Osteoblast (primary cell): Measurements from ENCODE around the gene TXLNB. TPM values are rescaled to one million over a fixed set of nuclear protein-coding genes. Genes with fewer than 3 reads are reported as not detected.

Experiments
- DNase-seq: peaks from one replicate; pipeline ENCODE4 v3.0.0; 2011; ENCODE audit warnings: low spot score, mixed read lengths; ENCODE audit not compliant: insufficient read length; ENCODE audit errors: missing footprints
- H2AFZ ChIP-seq: 2 replicates; pipeline ENCODE4 v1.6.0; 2011; ENCODE audit warnings: mild to moderate bottlenecking, low read length
- H3K27ac ChIP-seq: 2 replicates; pipeline ENCODE4 v1.5.1; 2011; ENCODE audit warnings: mild to moderate bottlenecking, low read depth, low read length, moderate library complexity
- H3K27me3 ChIP-seq: 2 replicates; pipeline ENCODE4 v1.6.0; 2012; ENCODE audit warnings: mild to moderate bottlenecking, control low read depth, inconsistent platforms, low read length, moderate library complexity; ENCODE audit not compliant: insufficient read depth
- H3K36me3 ChIP-seq: 2 replicates; pipeline ENCODE4 v1.5.1; 2011; ENCODE audit warnings: mild to moderate bottlenecking, low read length, control low read depth, moderate library complexity; ENCODE audit not compliant: insufficient read depth
- H3K4me1 ChIP-seq: 2 replicates; pipeline ENCODE4 v1.5.1; 2011; ENCODE audit warnings: mild to moderate bottlenecking, low read length, control low read depth, moderate library complexity; ENCODE audit not compliant: insufficient read depth
- H3K4me2 ChIP-seq: 2 replicates; pipeline ENCODE4 v1.6.0; 2011; ENCODE audit warnings: mild to moderate bottlenecking, low read length; ENCODE audit not compliant: insufficient read depth
- H3K4me3 ChIP-seq: fragments of 200-600 bp; sonication (generic); 3 replicates; pipeline ENCODE4 v1.5.1; 2012; ENCODE audit warnings: mild to moderate bottlenecking, low read length, inconsistent platforms; ENCODE audit not compliant: insufficient read depth
- H3K79me2 ChIP-seq: 2 replicates; pipeline ENCODE4 v1.6.0; 2012; ENCODE audit warnings: mild to moderate bottlenecking, low read length, control low read depth, inconsistent platforms; ENCODE audit not compliant: insufficient read depth
- H3K9me3 ChIP-seq: 2 replicates; pipeline ENCODE4 v1.5.1; 2011; ENCODE audit warnings: low read depth, low read length, control low read depth
- H4K20me1 ChIP-seq: 2 replicates; pipeline ENCODE4 v1.6.0; 2012; ENCODE audit warnings: mild to moderate bottlenecking, low read length, control low read depth; ENCODE audit not compliant: insufficient read depth
- CTCF ChIP-seq: IDR thresholded peaks from 2 replicates; pipeline ENCODE4 v1.5.1; 2011; ENCODE audit warnings: mild to moderate bottlenecking, low read depth, low read length, moderate library complexity; ENCODE audit errors: extremely low read depth
- total RNA-seq: library from RNA; depleted of rRNA; stranded (reverse); fragments of >200 nt; gene quantifications from 2 replicates; pipeline ENCODE4 v1.2.3, GENCODE V29; 2012

TXLNB gene
- 0.59 and 1.8 TPM in 2 replicates for total RNA-seq

- TF ChIP-seq CTCF = no peak
- no peak for DNase-seq
- H3K9me3 ChIP-seq = no peaks in the 10 kb centered on the region
- no peaks in the 10 kb centered on the region for H3K4me1 ChIP-seq
- H3K4me3 ChIP-seq = peak within 1 kb of the TSS; percentile 26
- H3K27ac ChIP-seq = no peak within 1 kb of the TSS
- H3K36me3 ChIP-seq = no peaks in the 10 kb centered on the region
- no peaks in the 10 kb centered on the region for H3K79me2 ChIP-seq
- no peaks in the 10 kb centered on the region for H3K27me3 ChIP-seq
- peak within 1 kb of the TSS; percentile 64 for H2AFZ ChIP-seq
- H3K4me2 ChIP-seq = peak within 1 kb of the TSS; percentile 56
- H4K20me1 ChIP-seq = no peaks in the 10 kb centered on the region
These were observed at the start of gene TXLNB for GRCh38 chr6:139291813-139292619. Gene TXLNB, minus strand, starts transcription at chr6:139291998. Its CDS starts 3,099 bp downstream, at chr6:139288899.

DNA sequence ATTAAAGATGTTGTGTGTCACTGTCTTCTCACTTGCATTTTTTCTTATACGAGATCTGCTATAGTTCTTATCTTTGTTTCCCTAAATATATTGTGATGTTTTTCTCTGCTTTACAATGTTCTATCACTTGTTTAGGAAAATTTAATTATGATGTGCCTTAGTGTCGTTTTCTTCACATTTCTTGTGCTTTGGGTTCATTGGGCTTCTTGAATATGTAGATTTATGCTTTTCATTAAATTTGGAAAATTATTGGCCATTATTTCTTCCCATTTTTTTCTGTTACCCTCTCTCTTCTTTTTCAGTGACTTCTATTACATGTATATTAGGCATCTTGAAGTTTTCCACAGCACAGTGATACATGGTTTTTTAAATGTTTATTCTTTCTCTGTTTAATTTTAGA lies 49.3 kb upstream of the TXLNB start:
- H3K79me2 ChIP-seq = no peaks in the 10 kb centered on the region
- DNase-seq = no peak
- H3K4me2 ChIP-seq = no peak overlapping the region
- H3K27ac ChIP-seq = no peak overlapping the region
- no peak for TF ChIP-seq CTCF
- H3K27me3 ChIP-seq = no peaks in the 10 kb centered on the region
- H3K4me3 ChIP-seq = no peak overlapping the region
- H3K4me1 ChIP-seq = no peaks in the 10 kb centered on the region
- no peak overlapping the region for H2AFZ ChIP-seq
- no peaks in the 10 kb centered on the region for H3K9me3 ChIP-seq
- no peaks in the 10 kb centered on the region for H3K36me3 ChIP-seq
- no peaks in the 10 kb centered on the region for H4K20me1 ChIP-seq

DNA sequence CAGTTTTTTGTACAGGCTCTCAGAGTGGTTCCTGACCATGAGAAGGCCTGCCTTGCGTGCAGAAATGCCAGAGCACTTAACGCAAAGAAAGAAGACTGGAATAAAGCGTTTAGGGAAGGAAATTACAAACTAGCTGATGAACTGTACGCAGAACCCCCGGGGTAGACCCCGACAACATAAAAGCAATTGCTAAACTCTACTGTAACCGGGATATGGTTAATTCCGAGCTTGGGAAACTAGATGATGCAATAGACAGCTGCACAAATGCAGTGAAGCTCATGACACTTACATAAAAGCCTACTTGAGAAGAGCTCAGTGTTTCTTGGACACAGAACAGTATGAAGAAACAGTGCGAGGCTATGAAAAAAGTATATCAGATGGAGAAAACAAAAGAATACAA lies 47.0 kb upstream of the TXLNB start:
- Histone ChIP-seq H3K79me2 (no peaks in the 10 kb centered on the region), H3K9me3 (no peaks in the 10 kb centered on the region), H2AFZ (no peak overlapping the region), H4K20me1 (no peaks in the 10 kb centered on the region), H3K27ac (no peak overlapping the region), H3K4me2 (no peak overlapping the region), H3K27me3 (no peaks in the 10 kb centered on the region), H3K4me3 (no peak overlapping the region), H3K36me3 (no peaks in the 10 kb centered on the region), H3K4me1 (peaks cover 8% of the 10 kb centered on the region)
- no peak for TF ChIP-seq CTCF
- DNase-seq = no peak

- Histone ChIP-seq H3K9me3 (no peaks in the 10 kb centered on the region), H3K27me3 (no peaks in the 10 kb centered on the region), H2AFZ (no peak overlapping the region), H3K27ac (no peak overlapping the region), H3K4me3 (no peak overlapping the region), H4K20me1 (no peaks in the 10 kb centered on the region), H3K4me1 (peaks cover 8% of the 10 kb centered on the region), H3K4me2 (no peak overlapping the region), H3K79me2 (no peaks in the 10 kb centered on the region), H3K36me3 (no peaks in the 10 kb centered on the region)
- DNase-seq = no peak
- no peak for TF ChIP-seq CTCF
These were observed 46.0 kb upstream of the TXLNB start for GRCh38 chr6:139337830-139338229.
